H9 (cell line): ENCODE results near the gene FHIT. TPM values are rescaled to one million over a fixed set of nuclear protein-coding genes. Genes with fewer than 3 reads are reported as not detected.

Experiments used
- DNase-seq: peaks from one replicate; pipeline ENCODE4 v3.0.0-alpha.2; 2017
- H2AFZ ChIP-seq: one replicate; pipeline ENCODE4 v1.6.1; 2013; ENCODE audit warnings: mild to moderate bottlenecking, low read length, control low read depth, moderate library complexity
- H2AK5ac ChIP-seq: 2 replicates; pipeline ENCODE4 v1.6.1; 2013; ENCODE audit warnings: low read length, control low read depth, mixed read lengths; ENCODE audit not compliant: insufficient read length
- H2BK120ac ChIP-seq: one replicate; pipeline ENCODE4 v1.6.1; 2013; ENCODE audit warnings: low read depth, mild to moderate bottlenecking, low read length, control low read depth, inconsistent platforms; ENCODE audit not compliant: poor library complexity, severe bottlenecking
- H2BK12ac ChIP-seq: 2 replicates; pipeline ENCODE4 v1.6.1; 2013; ENCODE audit warnings: low read length, control low read depth, mixed read lengths, low read depth; ENCODE audit not compliant: insufficient read length
- H2BK15ac ChIP-seq: 2 replicates; pipeline ENCODE4 v1.6.1; 2013; ENCODE audit warnings: low read depth, low read length, control low read depth
- H2BK20ac ChIP-seq: one replicate; pipeline ENCODE4 v1.6.1; 2013; ENCODE audit warnings: low read depth, mild to moderate bottlenecking, low read length, control low read depth, inconsistent platforms; ENCODE audit not compliant: poor library complexity, severe bottlenecking
- H2BK5ac ChIP-seq: 2 replicates; pipeline ENCODE4 v1.6.1; 2013; ENCODE audit warnings: low read length, control low read depth, mixed read lengths; ENCODE audit not compliant: insufficient read length
- H3K14ac ChIP-seq: 2 replicates; pipeline ENCODE4 v1.6.1; 2013; ENCODE audit warnings: low read length, control low read depth; ENCODE audit not compliant: insufficient read depth
- H3K18ac ChIP-seq: 2 replicates; pipeline ENCODE4 v1.6.1; 2013; ENCODE audit warnings: low read depth, mild to moderate bottlenecking, mixed read lengths, low read length, control low read depth; ENCODE audit not compliant: insufficient read length
- H3K23ac ChIP-seq: 2 replicates; pipeline ENCODE4 v1.6.1; 2013; ENCODE audit warnings: low read length, control low read depth, mixed read lengths, low read depth; ENCODE audit not compliant: insufficient read length
- H3K23me2 ChIP-seq: 2 replicates; pipeline ENCODE4 v1.6.1; 2013; ENCODE audit warnings: low read depth, mild to moderate bottlenecking, mixed read lengths, low read length, control low read depth; ENCODE audit not compliant: insufficient read length, poor library complexity, severe bottlenecking
- H3K27ac ChIP-seq: 2 replicates; pipeline ENCODE4 v1.5.1; 2013; ENCODE audit warnings: low read length, control low read depth, mixed read lengths, low read depth; ENCODE audit not compliant: insufficient read length
- H3K27me3 ChIP-seq: 2 replicates; pipeline ENCODE4 v1.6.1; 2013; ENCODE audit warnings: low read length, control low read depth, inconsistent platforms; ENCODE audit not compliant: insufficient read depth
- H3K4ac ChIP-seq: 2 replicates; pipeline ENCODE4 v1.6.1; 2013; ENCODE audit warnings: low read depth, mild to moderate bottlenecking, control low read depth, inconsistent platforms, low read length, moderate library complexity
- H3K4me1 ChIP-seq: 2 replicates; pipeline ENCODE4 v1.6.1; 2013; ENCODE audit warnings: low read length, control low read depth, inconsistent platforms; ENCODE audit not compliant: insufficient read depth
- H3K4me2 ChIP-seq: 2 replicates; pipeline ENCODE4 v1.6.1; 2013; ENCODE audit warnings: low read length, control low read depth, mixed read lengths; ENCODE audit not compliant: insufficient read length, insufficient read depth
- H3K56ac ChIP-seq: 2 replicates; pipeline ENCODE4 v1.6.1; 2013; ENCODE audit warnings: low read depth, mild to moderate bottlenecking, mixed read lengths, low read length, control low read depth; ENCODE audit not compliant: insufficient read length
- H3K79me1 ChIP-seq: 2 replicates; pipeline ENCODE4 v1.6.1; 2013; ENCODE audit warnings: low read depth, mild to moderate bottlenecking, moderate library complexity, low read length, control low read depth, inconsistent platforms; ENCODE audit not compliant: insufficient read depth, poor library complexity, severe bottlenecking
- H3K79me2 ChIP-seq: 2 replicates; pipeline ENCODE4 v1.6.1; 2013; ENCODE audit warnings: low read length, control low read depth, inconsistent platforms; ENCODE audit not compliant: insufficient read depth
- H3K9ac ChIP-seq: 2 replicates; pipeline ENCODE4 v1.6.1; 2013; ENCODE audit warnings: low read length, control low read depth, mixed read lengths; ENCODE audit not compliant: insufficient read length; ENCODE audit errors: extremely low read depth
- H3K9me3 ChIP-seq: one replicate; pipeline ENCODE4 v1.6.1; 2013; ENCODE audit warnings: low read depth, low read length, inconsistent platforms; ENCODE audit not compliant: control insufficient read depth
- H3T11ph ChIP-seq: one replicate; pipeline ENCODE4 v1.6.1; 2013; ENCODE audit warnings: mild to moderate bottlenecking, low read length, control low read depth, inconsistent platforms
- H4K20me1 ChIP-seq: one replicate; pipeline ENCODE4 v1.6.1; 2013; ENCODE audit not compliant: control insufficient read depth, insufficient read length, insufficient read depth
- H4K5ac ChIP-seq: 2 replicates; pipeline ENCODE4 v1.6.1; 2013; ENCODE audit warnings: low read depth, mild to moderate bottlenecking, mixed read lengths, low read length, control low read depth; ENCODE audit not compliant: insufficient read length
- H4K8ac ChIP-seq: replicated peaks from 2 replicates; pipeline ENCODE4 v1.6.1; 2013; ENCODE audit warnings: low read length, control low read depth, mixed read lengths, low read depth; ENCODE audit not compliant: insufficient read length
- H4K91ac ChIP-seq: 2 replicates; pipeline ENCODE4 v1.6.1; 2013; ENCODE audit warnings: low read depth, mild to moderate bottlenecking, moderate library complexity, mixed read lengths, low read length, control low read depth; ENCODE audit not compliant: insufficient read length
- H3K27ac Mint-ChIP-seq, 3 experiments: 2 replicates in 2 of 3; 3 replicates in 1 of 3; pipeline ENCODE4 v1.8.0; 2020 to 2021; ENCODE audit warnings: mixed read lengths in 3 of 3, mild to moderate bottlenecking in 1 of 3, moderate library complexity in 1 of 3
- H3K27me3 Mint-ChIP-seq: 2 replicates; pipeline ENCODE4 v1.8.0; 2021; ENCODE audit warnings: low read depth, mild to moderate bottlenecking, moderate library complexity, mixed read lengths
- H3K36me3 Mint-ChIP-seq, 3 experiments: 2 replicates in 2 of 3; 3 replicates in 1 of 3; pipeline ENCODE4 v1.8.0; 2020 to 2021; ENCODE audit warnings: low read depth in 3 of 3, mixed read lengths in 3 of 3; ENCODE audit not compliant: insufficient read depth in 1 of 3
- H3K4me1 Mint-ChIP-seq, 2 experiments: 2 replicates each; pipeline ENCODE4 v1.8.0; 2020; ENCODE audit warnings: mixed read lengths in 2 of 2
- H3K4me3 Mint-ChIP-seq, 2 experiments: 2 replicates in 1 of 2; 3 replicates in 1 of 2; pipeline ENCODE4 v1.8.0; 2020 to 2021; ENCODE audit warnings: mild to moderate bottlenecking in 2 of 2, mixed read lengths in 2 of 2, moderate library complexity in 1 of 2
- H3K9me3 Mint-ChIP-seq, 2 experiments: 2 replicates in 1 of 2; 3 replicates in 1 of 2; pipeline ENCODE4 v1.8.0; 2020; ENCODE audit warnings: mild to moderate bottlenecking in 2 of 2, mixed read lengths in 2 of 2, moderate library complexity in 1 of 2
- WGBS: extraction: QIAGEN DNeasy Blood & Tissue Kit; methylation state at CpG from one replicate; pipeline ENCODE4 v1.1.7; 2013; ENCODE audit warnings: missing lambda C conversion rate, low lambda C conversion rate, mixed read lengths; ENCODE audit not compliant: insufficient read length; ENCODE audit errors: extremely low coverage; 5-methylcytosine and 5-hydroxymethylcytosine counted together
- total RNA-seq: library from RNA; stranded (reverse); gene quantifications from 2 replicates; pipeline ENCODE4 v1.2.1, GENCODE V29; 2021
- TF ChIP-seq, protein P1 (sequence below): fragments of 200-600 bp; sonication (generic); conservative IDR thresholded peaks from 3 replicates; pipeline ENCODE4 v1.8.0; 2021; ENCODE audit warnings: antibody characterized with exemption, mild to moderate bottlenecking

FHIT gene
- total RNA-seq, 1 experiment from 2014 or later = 3.0 TPM

DNA sequence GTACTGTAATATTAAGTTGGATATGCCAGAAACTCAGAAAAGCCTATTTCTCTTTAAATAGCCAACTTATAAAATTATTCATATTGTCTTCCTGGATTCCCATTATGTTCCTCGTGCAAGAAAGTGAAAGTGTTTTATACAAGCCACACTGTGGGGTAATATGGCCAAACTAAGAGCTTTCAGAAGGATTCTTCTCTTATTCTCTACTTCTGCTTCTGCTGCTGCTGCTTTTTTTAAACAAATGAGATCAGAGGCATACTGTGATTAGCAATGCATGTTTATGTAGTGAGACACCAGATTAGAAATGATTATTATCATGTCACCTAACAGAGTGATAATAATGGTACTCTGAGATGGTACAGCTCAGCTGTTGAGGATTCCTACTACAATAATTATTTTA, 1174.9 kb downstream of the FHIT start:
- Histone ChIP-seq H3K79me1 (no peaks in the 10 kb centered on the region), H2BK5ac (no peak overlapping the region), H4K8ac (no peak overlapping the region), H2BK120ac (no peak overlapping the region), H3K23me2 (no peaks in the 10 kb centered on the region), H3K79me2 (no peaks in the 10 kb centered on the region; the same call in 1 of the 2 replicates), H3K56ac (no peak overlapping the region), H3K4me2 (no peak overlapping the region), H4K91ac (no peak overlapping the region), H3K23ac (no peak overlapping the region), H3K4me1 (0 out of 2 replicates have a peak, but pooled peaks cover 2% of the 10 kb centered on the region), H2AFZ (no peak overlapping the region), H2BK15ac (no peak overlapping the region), H3K9me3 (no peaks in the 10 kb centered on the region), H3K27ac (no peak overlapping the region), H4K20me1 (no peaks in the 10 kb centered on the region), H2AK5ac (no peak overlapping the region), H3K18ac (no peak overlapping the region), H2BK20ac (no peak overlapping the region), H3K9ac (no peak overlapping the region), H3K27me3 (no peaks in the 10 kb centered on the region), H3K14ac (no peak overlapping the region), H3T11ph (no peak overlapping the region), H3K4ac (no peak overlapping the region), H4K5ac (no peak overlapping the region), H2BK12ac (no peak overlapping the region)
- Mint-ChIP-seq H3K9me3 (no peaks in the 10 kb centered on the region; a peak in 1 of 5 replicates), H3K36me3 (peaks cover 0 to 1% (median 0%) of the 10 kb centered on the region in 3 experiments; a peak in 1 of 7 replicates), H3K27me3 (no peaks in the 10 kb centered on the region), H3K4me3 (no peak overlapping the region), H3K4me1 (peaks cover 8 to 11% of the 10 kb centered on the region in 2 experiments), H3K27ac (no peak overlapping the region)
- no peak for DNase-seq
- no CpG with 5 or more reads among the region's 1 CpG for WGBS
- TF ChIP-seq, protein P1, sequence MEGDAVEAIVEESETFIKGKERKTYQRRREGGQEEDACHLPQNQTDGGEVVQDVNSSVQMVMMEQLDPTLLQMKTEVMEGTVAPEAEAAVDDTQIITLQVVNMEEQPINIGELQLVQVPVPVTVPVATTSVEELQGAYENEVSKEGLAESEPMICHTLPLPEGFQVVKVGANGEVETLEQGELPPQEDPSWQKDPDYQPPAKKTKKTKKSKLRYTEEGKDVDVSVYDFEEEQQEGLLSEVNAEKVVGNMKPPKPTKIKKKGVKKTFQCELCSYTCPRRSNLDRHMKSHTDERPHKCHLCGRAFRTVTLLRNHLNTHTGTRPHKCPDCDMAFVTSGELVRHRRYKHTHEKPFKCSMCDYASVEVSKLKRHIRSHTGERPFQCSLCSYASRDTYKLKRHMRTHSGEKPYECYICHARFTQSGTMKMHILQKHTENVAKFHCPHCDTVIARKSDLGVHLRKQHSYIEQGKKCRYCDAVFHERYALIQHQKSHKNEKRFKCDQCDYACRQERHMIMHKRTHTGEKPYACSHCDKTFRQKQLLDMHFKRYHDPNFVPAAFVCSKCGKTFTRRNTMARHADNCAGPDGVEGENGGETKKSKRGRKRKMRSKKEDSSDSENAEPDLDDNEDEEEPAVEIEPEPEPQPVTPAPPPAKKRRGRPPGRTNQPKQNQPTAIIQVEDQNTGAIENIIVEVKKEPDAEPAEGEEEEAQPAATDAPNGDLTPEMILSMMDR = no peak
